Measurements from ENCODE around the gene XPNPEP3. TPM values are rescaled to one million over a fixed set of nuclear protein-coding genes. Genes with fewer than 3 reads are reported as not detected.

The XPNPEP3 gene
- total and polyA plus RNA-seq, 2 donors (not counting 3 experiments of a cell fraction or from before 2014, with no cell fraction given), result 12.3 to 21.2 TPM

DNA sequence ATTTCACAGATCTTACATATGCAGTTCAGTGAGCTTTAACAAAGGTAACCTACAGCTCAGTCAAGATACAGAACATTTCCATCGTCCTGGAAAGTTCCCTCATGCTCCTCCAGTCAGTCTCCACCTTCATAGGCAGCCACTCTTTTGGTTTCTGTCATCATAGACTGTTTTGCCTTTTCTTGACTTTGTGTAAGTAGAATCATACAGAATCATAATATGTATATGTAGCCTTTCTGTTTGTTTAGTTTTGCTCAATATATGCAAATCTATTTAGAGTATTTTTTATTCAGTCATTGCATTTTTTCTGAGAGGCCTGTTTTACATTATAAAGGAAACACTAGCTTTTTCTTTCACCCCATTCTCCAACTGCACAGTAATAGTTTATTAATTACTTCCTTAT lies 20.0 kb downstream of the XPNPEP3 start:
- H3K27me3 ChIP-seq (ENCODE audit: control insufficient read depth in 2 of 2, insufficient read depth in 2 of 2, low read length in 2 of 2), result no peaks in the 10 kb centered on the region
- no peaks in the 10 kb centered on the region for H3K9me1 ChIP-seq (replicated peaks; ENCODE audit: control insufficient read depth, extremely low read depth, insufficient read depth, low read length)
- no peak overlapping the region for H2AFZ ChIP-seq (ENCODE audit: low read depth, low read length)
- TF ChIP-seq MAX (IDR thresholded peaks at IDR 0.05; ENCODE audit: insufficient read depth, insufficient read length) (no peak), FOS (IDR thresholded peaks at IDR 0.05; ENCODE audit: borderline replicate concordance, insufficient read depth, low read length) (no peak), JUN (IDR thresholded peaks at IDR 0.05; ENCODE audit: borderline replicate concordance, insufficient read depth, insufficient read length, low read depth) (no peak), GATA2 (IDR thresholded peaks at IDR 0.05; ENCODE audit: insufficient read depth, insufficient read length, low read depth, low read length) (no peak), POLR2A (IDR thresholded peaks at IDR 0.05; ENCODE audit: low read depth, low read length) (no peak), EZH2 (IDR thresholded peaks at IDR 0.05; ENCODE audit: borderline replicate concordance, low read depth, low read length, severe bottlenecking) (no peak), MYC (IDR thresholded peaks at IDR 0.05; ENCODE audit: low read depth, low read length) (no peak), POLR2AphosphoS5 (IDR thresholded peaks at IDR 0.05; ENCODE audit: insufficient read depth, low read depth, low read length) (no peak)
- TF ChIP-seq, protein P1, sequence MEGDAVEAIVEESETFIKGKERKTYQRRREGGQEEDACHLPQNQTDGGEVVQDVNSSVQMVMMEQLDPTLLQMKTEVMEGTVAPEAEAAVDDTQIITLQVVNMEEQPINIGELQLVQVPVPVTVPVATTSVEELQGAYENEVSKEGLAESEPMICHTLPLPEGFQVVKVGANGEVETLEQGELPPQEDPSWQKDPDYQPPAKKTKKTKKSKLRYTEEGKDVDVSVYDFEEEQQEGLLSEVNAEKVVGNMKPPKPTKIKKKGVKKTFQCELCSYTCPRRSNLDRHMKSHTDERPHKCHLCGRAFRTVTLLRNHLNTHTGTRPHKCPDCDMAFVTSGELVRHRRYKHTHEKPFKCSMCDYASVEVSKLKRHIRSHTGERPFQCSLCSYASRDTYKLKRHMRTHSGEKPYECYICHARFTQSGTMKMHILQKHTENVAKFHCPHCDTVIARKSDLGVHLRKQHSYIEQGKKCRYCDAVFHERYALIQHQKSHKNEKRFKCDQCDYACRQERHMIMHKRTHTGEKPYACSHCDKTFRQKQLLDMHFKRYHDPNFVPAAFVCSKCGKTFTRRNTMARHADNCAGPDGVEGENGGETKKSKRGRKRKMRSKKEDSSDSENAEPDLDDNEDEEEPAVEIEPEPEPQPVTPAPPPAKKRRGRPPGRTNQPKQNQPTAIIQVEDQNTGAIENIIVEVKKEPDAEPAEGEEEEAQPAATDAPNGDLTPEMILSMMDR (IDR thresholded peaks at IDR 0.05; ENCODE audit: extremely low read depth in 1 of 2, insufficient read depth in 1 of 2, low read depth in 1 of 2, low read length in 2 of 2), result no peak
- ChIA-PET CTCF (interaction anchor here (1.0 to 2.1 kb wide), 4 partner anchors 9 to 46 kb away, joined by 3 to 8 read pairs (median 7); no protein-coding TSS in a partner anchor), POLR2A (no interaction called here)
- no peak overlapping the region for H3K4me2 ChIP-seq (ENCODE audit: insufficient read depth, low read length)
- dilution Hi-C loops (cut with MboI; ENCODE audit: extremely low pct_ligation_motif_present, low sequenced_read_pairs), result no loop called here
- no peaks in the 10 kb centered on the region for H3K4me1 ChIP-seq (ENCODE audit: control insufficient read depth, extremely low read depth, insufficient read depth, low read length)
- no peaks in the 10 kb centered on the region for H3K79me2 ChIP-seq (ENCODE audit: control insufficient read depth, insufficient read depth, low read length)
- no peak overlapping the region for H3K27ac ChIP-seq (ENCODE audit: insufficient read depth, low read depth, low read length)
- H3K36me3 ChIP-seq (ENCODE audit: control insufficient read depth in 2 of 2, extremely low read depth in 1 of 2, insufficient read depth in 2 of 2, low read length in 2 of 2), result peaks cover 0 to 4% of the 10 kb centered on the region in 2 experiments
- no peak overlapping the region for H3K4me3 ChIP-seq (replicated peaks in 1 of 3; ENCODE audit: insufficient read depth in 1 of 3, low read depth in 1 of 3, low read length in 3 of 3)
- H3K9me3 ChIP-seq (replicated peaks; ENCODE audit: control insufficient read depth, insufficient read depth, low read length), result no peaks in the 10 kb centered on the region
- DNase-seq (ENCODE audit: low read depth, low spot score) (no peak), FAIRE-seq (no peak)
- H4K20me1 ChIP-seq (replicated peaks; ENCODE audit: control insufficient read depth, extremely low read depth, insufficient read depth, low read length), result no peaks in the 10 kb centered on the region
- BruUV-seq (replicated peaks), result no TSS peak
- H3K9ac ChIP-seq (replicated peaks; ENCODE audit: extremely low read depth, insufficient read depth, low read length), result no peak overlapping the region
- intact Hi-C loops (cut with micrococcal nuclease), result no loop called here
